A172 (cell line): ENCODE data around the gene ELFN2. TPM values are rescaled to one million over a fixed set of nuclear protein-coding genes. Genes with fewer than 3 reads are reported as not detected.
"Not testable (repeated sequence)": the region's sequence is repeated elsewhere in the genome, so short reads cannot be mapped to it uniquely, and the experiment has no call there.

Source experiments
- DNase-seq: peaks from one replicate; pipeline ENCODE4 v3.0.0-alpha.2; 2015; ENCODE audit warnings: low spot score
- total RNA-seq: library from RNA; depleted of rRNA; stranded (reverse); fragments of >200 nt; shearing (Covaris generic); gene quantifications from 2 replicates; pipeline ENCODE4 v1.2.3, GENCODE V29; 2014

The ELFN2 gene
- total RNA-seq, 1 experiment from 2014 or later: 0.93 TPM

- DNase-seq: no peak
These were observed 91.5 kb downstream of the ELFN2 start for GRCh38 chr22:37335806-37336199.

- no peak for DNase-seq
These were observed 92.1 kb downstream of the ELFN2 start for GRCh38 chr22:37334859-37335805.

GRCh38 chr22:37334461-37334858 lies 92.8 kb downstream of the ELFN2 start:
- no peak for DNase-seq

GRCh38 chr22:37333724-37334460 lies 93.4 kb downstream of the ELFN2 start:
- no peak for DNase-seq

- DNase-seq: no peak
These were observed 95.3 kb downstream of the ELFN2 start for GRCh38 chr22:37331856-37332536.

- no peak for DNase-seq
These were observed 96.2 kb downstream of the ELFN2 start for GRCh38 chr22:37331034-37331428.

- DNase-seq: no peak
These were observed 96.9 kb downstream of the ELFN2 start for GRCh38 chr22:37330200-37331033.

- DNase-seq: no peak
These were observed 97.8 kb downstream of the ELFN2 start for GRCh38 chr22:37329238-37330140.

GRCh38 chr22:37328538-37329237 lies 98.6 kb downstream of the ELFN2 start:
- DNase-seq: not testable (repeated sequence)

GRCh38 chr22:37328017-37328416 lies 99.3 kb downstream of the ELFN2 start:
- peak; percentile 86 for DNase-seq

- no peak for DNase-seq
These were observed 100.6 kb downstream of the ELFN2 start for GRCh38 chr22:37326726-37327125.

GRCh38 chr22:37325039-37325395 lies 102.3 kb downstream of the ELFN2 start:
- DNase-seq: no peak

- DNase-seq: no peak
These were observed 102.8 kb downstream of the ELFN2 start for GRCh38 chr22:37324340-37325038.

- no peak for DNase-seq
These were observed 106.3 kb downstream of the ELFN2 start for GRCh38 chr22:37320726-37321677.

GRCh38 chr22:37319469-37319868 lies 107.8 kb downstream of the ELFN2 start:
- no peak for DNase-seq

- DNase-seq: no peak
These were observed 108.7 kb downstream of the ELFN2 start for GRCh38 chr22:37318364-37319109.
